Liver (tissue), 9 donors: ENCODE data around the gene NEK1. TPM values are rescaled to one million over a fixed set of nuclear protein-coding genes. Genes with fewer than 3 reads are reported as not detected.

ENCODE experiments used
- DNase-seq: peaks from one replicate; pipeline ENCODE4 v3.0.0-alpha.2; 2017; ENCODE audit warnings: low spot score
- H3K27ac ChIP-seq, 2 donors: one replicate each; pipeline ENCODE4 v1.7.0; 2013; ENCODE audit warnings: inconsistent platforms in 2 of 2, low read length in 2 of 2, control low read depth in 1 of 2, low read depth in 1 of 2, mild to moderate bottlenecking in 1 of 2
- H3K27me3 ChIP-seq, 4 donors: one replicate each; pipeline versions ENCODE4 v1.6.1 to v1.7.0; 2013; ENCODE audit warnings: low read length in 3 of 4, inconsistent platforms in 1 of 4, mild to moderate bottlenecking in 1 of 4, moderate library complexity in 1 of 4; ENCODE audit not compliant: control insufficient read depth in 4 of 4, insufficient read depth in 4 of 4
- H3K36me3 ChIP-seq, 4 donors: one replicate each; pipeline versions ENCODE4 v1.6.1 to v1.7.0; 2013; ENCODE audit warnings: low read length in 3 of 4, mild to moderate bottlenecking in 3 of 4, low read depth in 1 of 4, moderate library complexity in 1 of 4; ENCODE audit not compliant: control insufficient read depth in 4 of 4, insufficient read depth in 3 of 4
- H3K4me1 ChIP-seq, 4 donors: one replicate each; pipeline versions ENCODE4 v1.6.1 to v1.7.0; 2013; ENCODE audit warnings: low read length in 3 of 4, mild to moderate bottlenecking in 3 of 4, moderate library complexity in 1 of 4; ENCODE audit not compliant: control insufficient read depth in 4 of 4, insufficient read depth in 4 of 4
- H3K4me3 ChIP-seq, 3 donors: one replicate each; pipeline versions ENCODE4 v1.6.1 to v1.7.0; 2013; ENCODE audit warnings: low read length in 3 of 3, control low read depth in 1 of 3, low read depth in 1 of 3, mild to moderate bottlenecking in 1 of 3
- H3K9ac ChIP-seq, 2 donors: one replicate each; pipeline ENCODE4 v1.7.0; 2013; ENCODE audit warnings: low read length in 2 of 2, mild to moderate bottlenecking in 2 of 2, moderate library complexity in 2 of 2, control low read depth in 1 of 2, low read depth in 1 of 2
- H3K9me3 ChIP-seq, 4 donors: one replicate each; pipeline versions ENCODE4 v1.6.1 to v1.7.0; 2013; ENCODE audit warnings: low read length in 3 of 4; ENCODE audit not compliant: control insufficient read depth in 4 of 4
- ATF3 ChIP-seq: IDR thresholded peaks from 2 replicates; pipeline ENCODE4 v1.6.1; 2016; ENCODE audit warnings: antibody characterized with exemption
- CTCF ChIP-seq: fragments of 150-350 bp; IDR thresholded peaks from 2 replicates; pipeline ENCODE4 v1.5.1; 2017; ENCODE audit warnings: improper control_type of control experiment, low read depth, low read length; ENCODE audit not compliant: missing input control
- EGR1 ChIP-seq, 2 donors: IDR thresholded peaks; 2 replicates each; pipeline ENCODE4 v1.6.1; 2016 to 2018; ENCODE audit warnings: antibody characterized with exemption in 2 of 2, low read depth in 2 of 2
- FOXA1 ChIP-seq: IDR thresholded peaks from 2 replicates; pipeline ENCODE4 v1.6.1; 2016; ENCODE audit warnings: antibody characterized with exemption
- FOXA2 ChIP-seq: IDR thresholded peaks from 2 replicates; pipeline ENCODE4 v1.6.1; 2016; ENCODE audit warnings: antibody characterized with exemption
- GABPA ChIP-seq, 2 donors: IDR thresholded peaks in 1 of 2; conservative IDR thresholded peaks in 1 of 2; 2 replicates each; pipeline ENCODE4 v1.6.1; 2016; ENCODE audit warnings: antibody characterized with exemption in 2 of 2, mild to moderate bottlenecking in 1 of 2, moderate library complexity in 1 of 2
- HNF4A ChIP-seq, 2 donors: conservative IDR thresholded peaks; 2 replicates each; pipeline ENCODE4 v1.6.1; 2016; ENCODE audit warnings: antibody characterized with exemption in 2 of 2, mild to moderate bottlenecking in 2 of 2
- HNF4G ChIP-seq: IDR thresholded peaks from 2 replicates; pipeline ENCODE4 v1.6.1; 2016; ENCODE audit warnings: antibody characterized with exemption
- JUND ChIP-seq, 2 donors: IDR thresholded peaks; 2 replicates each; pipeline ENCODE4 v1.6.1; 2016; ENCODE audit warnings: antibody characterized with exemption in 2 of 2
- MAX ChIP-seq: IDR thresholded peaks from 2 replicates; pipeline ENCODE4 v1.6.1; 2016; ENCODE audit warnings: antibody characterized with exemption
- NR2F2 ChIP-seq: IDR thresholded peaks from 2 replicates; pipeline ENCODE4 v1.6.1; 2016; ENCODE audit warnings: antibody characterized with exemption
- RAD21 ChIP-seq, 2 donors: IDR thresholded peaks; 2 replicates each; pipeline ENCODE4 v1.6.1; 2016; ENCODE audit warnings: antibody characterized with exemption in 2 of 2, mild to moderate bottlenecking in 2 of 2
- REST ChIP-seq: IDR thresholded peaks from 2 replicates; pipeline ENCODE4 v1.6.1; 2016; ENCODE audit warnings: antibody characterized with exemption, mild to moderate bottlenecking
- RXRA ChIP-seq, 2 donors: IDR thresholded peaks; 2 replicates each; pipeline ENCODE4 v1.6.1; 2017 to 2018; ENCODE audit warnings: antibody characterized with exemption in 2 of 2, mild to moderate bottlenecking in 1 of 2
- SP1 ChIP-seq: IDR thresholded peaks from 2 replicates; pipeline ENCODE4 v1.6.1; 2018; ENCODE audit warnings: antibody characterized with exemption, mild to moderate bottlenecking
- TAF1 ChIP-seq: conservative IDR thresholded peaks from 2 replicates; pipeline ENCODE4 v1.6.1; 2016; ENCODE audit warnings: antibody characterized with exemption, mild to moderate bottlenecking
- YY1 ChIP-seq: IDR thresholded peaks from 2 replicates; pipeline ENCODE4 v1.6.1; 2016; ENCODE audit warnings: antibody characterized with exemption, mild to moderate bottlenecking
- ZBTB33 ChIP-seq: IDR thresholded peaks from 2 replicates; pipeline ENCODE4 v1.6.1; 2016; ENCODE audit warnings: antibody characterized with exemption
- WGBS: extraction: QIAGEN DNeasy Blood & Tissue Kit; methylation state at CpG from one replicate; pipeline ENCODE4 v1.1.7; 2013; 5-methylcytosine and 5-hydroxymethylcytosine counted together
- polyA plus RNA-seq, 2 donors: library from polyadenylated mRNA; stranded (reverse) in 1 of 2; unstranded in 1 of 2; fragments of 200-250 nt in 1 of 2; fragments of >200 nt in 1 of 2; fragmentation: Nextera tagmentation in 1 of 2; extraction: Ambion mirVana in 1 of 2; gene quantifications; one replicate each; pipeline versions ENCODE4 v1.2.1 to v1.2.3, GENCODE V29; 2013 to 2015
- total RNA-seq, 2 donors: library from RNA; depleted of rRNA; stranded (reverse); fragments of >200 nt; gene quantifications; one replicate each; pipeline ENCODE4 v1.2.3, GENCODE V29; 2014
- donor health status: healthy.
- donor health status: healthy.
- donor health status: healthy.
- donor health status: healthy.
- donor health status: healthy.

The NEK1 gene
- total and polyA plus RNA-seq, 4 donors: 1.8 to 10.2 (median 5.3) TPM

GRCh38 chr4:169407217-169407845 is 205.1 kb downstream of the NEK1 start:
- no peak overlapping the region for H3K9ac ChIP-seq
- WGBS: 93% methylated on average over 1 of the region's 1 CpG
- H3K9me3 ChIP-seq: no peaks in the 10 kb centered on the region
- no peak for DNase-seq
- no peaks in the 10 kb centered on the region for H3K36me3 ChIP-seq
- H3K27me3 ChIP-seq: no peaks in the 10 kb centered on the region
- no peak for TF ChIP-seq RXRA (IDR thresholded peaks at IDR 0.05)
- TF ChIP-seq HNF4G: no peak
- TF ChIP-seq MAX: no peak
- no peak for TF ChIP-seq SP1
- TF ChIP-seq FOXA1: no peak
- TF ChIP-seq RAD21 (IDR thresholded peaks at IDR 0.05): no peak
- TF ChIP-seq FOXA2: no peak
- no peak for TF ChIP-seq CTCF
- TF ChIP-seq EGR1 (IDR thresholded peaks at IDR 0.05; ENCODE audit: low read depth in 2 of 2): no peak
- TF ChIP-seq JUND (IDR thresholded peaks at IDR 0.05): no peak
- no peak for TF ChIP-seq ZBTB33
- no peak for TF ChIP-seq YY1
- no peak for TF ChIP-seq REST
- TF ChIP-seq GABPA (IDR thresholded peaks at IDR 0.05 in 1 of 2, conservative IDR thresholded peaks at IDR 0.05 in 1 of 2): no peak
- no peak for TF ChIP-seq ATF3
- TF ChIP-seq TAF1: no peak
- no peak for TF ChIP-seq NR2F2
- no peak for TF ChIP-seq HNF4A (conservative IDR thresholded peaks at IDR 0.05)
- H3K4me3 ChIP-seq: no peak overlapping the region
- H3K27ac ChIP-seq: no peak overlapping the region
- H3K4me1 ChIP-seq: no peaks in the 10 kb centered on the region
